Motor neuron (in vitro differentiated cells): ENCODE data around the gene SPATA12. TPM values are rescaled to one million over a fixed set of nuclear protein-coding genes. Genes with fewer than 3 reads are reported as not detected.
"Not testable (repeated sequence)": the region's sequence is repeated elsewhere in the genome, so short reads cannot be mapped to it uniquely, and the experiment has no call there.

ENCODE experiments used
- ATAC-seq, 8 experiments: fragments of 200-7000 bp; cut with Tn5 transposase; replicated peaks in 6 of 8; 2 replicates each; pipeline ENCODE4 v1.8.0; 2021; ENCODE audit warnings: mild to moderate bottlenecking in 8 of 8, moderate library complexity in 8 of 8
- H3K27ac ChIP-seq, 2 donors: fragments of 250-450 bp; sonication (Bioruptor Pico); 2 replicates each; pipeline ENCODE4 v1.9.0; 2021; ENCODE audit warnings: antibody characterized with exemption in 2 of 2, mild to moderate bottlenecking in 2 of 2, moderate library complexity in 1 of 2
- H3K4me1 ChIP-seq, 2 donors: fragments of 250-450 bp; sonication (Bioruptor Pico); replicated peaks in 1 of 2; 2 replicates each; pipeline ENCODE4 v1.6.1; 2021; ENCODE audit warnings: antibody characterized with exemption in 2 of 2, mild to moderate bottlenecking in 2 of 2, moderate library complexity in 1 of 2
- H3K4me3 ChIP-seq, 5 donors: fragments of 250-450 bp; sonication (Bioruptor Pico); 2 replicates each; pipeline ENCODE4 v1.9.0; 2021; ENCODE audit warnings: antibody characterized with exemption in 5 of 5, mild to moderate bottlenecking in 5 of 5, moderate library complexity in 4 of 5
- WGBS, 10 experiments: fragments of 450-650 bp; shearing (Covaris generic); methylation state at CpG; one replicate each; pipeline ENCODE4 v1.0.0; 2022; 5-methylcytosine and 5-hydroxymethylcytosine counted together
- in situ Hi-C, 9 experiments: fragments of 400-800 bp; cut with MboI; loops; one replicate each; pipeline ENCODE4 v1.15.0; 2021; ENCODE audit warnings: low sequenced_read_pairs in 9 of 9, low pct_unique_long_range_greater_than_20kb in 2 of 9; ENCODE audit not compliant: unreplicated experiment in 9 of 9
- total RNA-seq, 8 experiments: library from RNA; unstranded; fragments of 300-600 nt; gene quantifications; 2 replicates each; pipeline versions ENCODE4 v1.2.3 to v1.2.4, GENCODE V29; 2022

Gene SPATA12
- total RNA-seq, 8 experiments from 2014 or later: 0.11 to 1.6 (median 0.53) TPM

DNA sequence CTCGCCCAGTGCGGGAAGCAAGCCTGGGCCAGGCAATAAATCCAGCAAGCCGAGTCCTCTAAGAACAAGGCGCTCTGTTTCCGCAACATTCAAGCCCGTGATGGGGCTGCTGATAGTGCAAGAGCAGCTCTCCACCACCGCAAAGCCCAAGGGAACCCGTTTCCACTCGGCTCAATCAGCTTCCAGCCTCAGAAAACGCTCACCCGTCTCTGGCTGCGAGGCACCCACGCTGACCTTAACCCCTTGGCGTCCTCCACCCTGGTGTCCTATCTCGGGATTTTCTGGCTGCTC lies 17.8 kb downstream of the SPATA12 start:
- 7 to 27% (median 10%) methylated on average over 3 to 12 of the region's 15 CpGs; no CpG with 5 or more reads in 5 of the 10 experiments for WGBS, 10 experiments
- in situ Hi-C loops: no loop called here
- H3K27ac ChIP-seq: no peak overlapping the region
- H3K4me3 ChIP-seq: peak overlapping the region; percentile 40 to 69 (median 55)
- no peaks in the 10 kb centered on the region for H3K4me1 ChIP-seq
- peak in 7 of 8 experiments; percentile 31 to 49 (median 40) for ATAC-seq

GRCh38 chr3:57078635-57079473 lies 18.4 kb downstream of the SPATA12 start:
- H3K4me3 ChIP-seq: peak overlapping the region; percentile 40 to 69 (median 55)
- in situ Hi-C loops: no loop called here
- peak; percentile 62 to 86 (median 81) for ATAC-seq
- 0% methylated on average over 2 to 5 of the region's 91 CpGs; no CpG with 5 or more reads in 7 of the 10 experiments for WGBS, 10 experiments
- peak overlapping the region in 1 of 2 donors; percentile 2 for H3K27ac ChIP-seq
- no peaks in the 10 kb centered on the region for H3K4me1 ChIP-seq

DNA sequence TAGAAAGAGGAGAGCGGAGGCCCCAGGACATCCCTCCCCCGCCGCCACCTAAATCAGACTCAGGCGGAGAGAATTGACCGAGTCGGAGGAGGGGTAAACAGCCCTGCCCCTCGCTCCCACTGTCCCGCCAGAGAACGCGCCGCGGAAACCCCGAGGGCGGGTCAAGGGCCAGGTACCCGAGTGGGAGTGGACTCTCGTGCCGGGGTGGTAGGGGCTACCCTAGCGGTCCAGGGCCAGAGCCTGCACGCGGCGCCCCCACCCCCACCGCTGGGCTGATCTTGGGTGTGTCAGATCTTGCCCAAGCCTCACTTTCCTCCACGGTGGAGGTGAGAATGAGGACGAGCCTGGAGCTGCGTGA lies 19.0 kb downstream of the SPATA12 start:
- Histone ChIP-seq H3K4me3 (peak overlapping the region; percentile 40 to 69 (median 55)), H3K27ac (peak overlapping the region in 1 of 2 donors; percentile 2), H3K4me1 (no peaks in the 10 kb centered on the region)
- WGBS, 10 experiments: 3 to 17% (median 13%) methylated on average over 3 to 6 of the region's 25 CpGs; no CpG with 5 or more reads in 7 of the 10 experiments
- in situ Hi-C loops: no loop called here
- peak in 4 of 8 experiments; percentile 7 to 44 (median 20) for ATAC-seq

- in situ Hi-C loops: loop anchor here in 1 of 9 experiments (10.0 kb wide), 1 partner anchor 75 kb away; no protein-coding TSS in a partner anchor
- WGBS, 10 experiments: 80 to 100% (median 89%) methylated on average over 1 to 4 of the region's 4 CpGs; no CpG with 5 or more reads in 6 of the 10 experiments
- no peak for ATAC-seq
- Histone ChIP-seq H3K27ac (no peak overlapping the region), H3K4me3 (no peak overlapping the region), H3K4me1 (no peaks in the 10 kb centered on the region)
Observed at GRCh38 chr3:57080171-57080570, 19.7 kb downstream of the SPATA12 start.

GRCh38 chr3:57081173-57081572 lies 20.7 kb downstream of the SPATA12 start:
- no peaks in the 10 kb centered on the region for H3K4me1 ChIP-seq
- in situ Hi-C loops: loop anchor here in 1 of 9 experiments (10.0 kb wide), 1 partner anchor 76 kb away; no protein-coding TSS in a partner anchor
- no peak overlapping the region for H3K27ac ChIP-seq
- H3K4me3 ChIP-seq: no peak overlapping the region
- WGBS, 10 experiments: 33 to 92% (median 67%) methylated on average over 1 to 2 of the region's 3 CpGs; no CpG with 5 or more reads in 3 of the 10 experiments
- ATAC-seq: no peak

- no peak for ATAC-seq
- in situ Hi-C loops: loop anchor here in 1 of 9 experiments (10.0 kb wide), 1 partner anchor 78 kb away; no protein-coding TSS in a partner anchor
- WGBS, 10 experiments: 76 to 100% (median 89%) methylated on average over 2 to 6 of the region's 6 CpGs; no CpG with 5 or more reads in 1 of the 10 experiments
Observed at GRCh38 chr3:57082481-57082880, 22.0 kb downstream of the SPATA12 start.

GRCh38 chr3:57083266-57083995 lies 23.0 kb downstream of the SPATA12 start:
- WGBS, 10 experiments: 84 to 100% (median 92%) methylated on average over 1 to 12 of the region's 16 CpGs; no CpG with 5 or more reads in 1 of the 10 experiments
- H3K4me3 ChIP-seq, H3K27ac ChIP-seq, H3K4me1 ChIP-seq, ATAC-seq: not testable (repeated sequence)
- in situ Hi-C loops: loop anchor here in 1 of 9 experiments (10.0 kb wide), 1 partner anchor 79 kb away; no protein-coding TSS in a partner anchor

More at GRCh38 chr3:57082481-57082880, 22.0 kb downstream of the SPATA12 start:
- no peak overlapping the region for H3K4me3 ChIP-seq
- H3K4me1 ChIP-seq: no peaks in the 10 kb centered on the region
- no peak overlapping the region for H3K27ac ChIP-seq

DNA sequence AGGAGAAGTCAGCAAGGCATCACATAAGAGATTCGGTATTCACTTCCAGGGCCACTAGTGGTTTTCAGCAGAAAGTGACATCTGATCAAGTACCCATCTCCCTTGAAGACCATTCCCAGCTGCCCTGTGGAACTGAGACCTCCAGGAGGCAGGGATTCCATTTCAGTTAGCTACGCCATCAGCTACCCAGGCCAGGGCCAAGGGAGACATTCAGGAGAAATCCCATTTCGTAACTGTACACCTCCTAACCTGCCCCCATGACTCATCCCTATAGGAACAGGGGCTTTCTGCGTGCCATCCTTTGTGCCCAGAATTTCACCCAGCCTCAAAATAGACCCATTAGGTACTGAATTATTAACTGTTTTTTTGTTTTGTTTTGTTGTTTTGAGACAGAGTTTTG lies 24.7 kb downstream of the SPATA12 start:
- no peak overlapping the region for H3K27ac ChIP-seq
- in situ Hi-C loops: loop anchor here in 1 of 9 experiments (10.0 kb wide), 1 partner anchor 80 kb away; no protein-coding TSS in a partner anchor
- H3K4me1 ChIP-seq: no peaks in the 10 kb centered on the region
- 80 to 100% (median 100%) methylated on average over 1 to 4 of the region's 4 CpGs; no CpG with 5 or more reads in 3 of the 10 experiments for WGBS, 10 experiments
- H3K4me3 ChIP-seq: no peak overlapping the region
- ATAC-seq: no peak

DNA sequence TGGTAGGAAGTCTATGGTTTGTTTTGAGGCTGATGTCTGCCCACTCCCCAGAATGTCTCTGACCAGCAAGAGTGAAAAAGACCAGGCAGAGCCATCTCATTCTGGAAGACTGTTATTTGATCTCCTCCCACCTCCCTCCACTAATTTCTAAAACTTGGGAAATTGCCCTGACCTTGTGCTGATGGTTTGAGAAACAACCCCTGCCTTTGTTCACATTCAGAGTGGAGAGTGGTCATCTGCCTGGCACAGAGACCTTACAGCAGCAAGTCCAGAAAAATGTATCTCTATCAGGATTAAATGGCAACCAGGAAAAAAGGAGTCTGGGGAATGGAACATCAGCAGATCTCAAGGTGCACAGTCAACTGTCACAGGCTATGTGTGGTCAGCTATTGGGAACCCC lies 25.7 kb downstream of the SPATA12 start:
- in situ Hi-C loops: loop anchor here in 1 of 9 experiments (10.0 kb wide), 1 partner anchor 81 kb away; no protein-coding TSS in a partner anchor
- H3K27ac ChIP-seq: no peak overlapping the region

GRCh38 chr3:57087361-57088092 lies 27.1 kb downstream of the SPATA12 start:
- in situ Hi-C loops: loop anchor here in 1 of 9 experiments (10.0 kb wide), 1 partner anchor 83 kb away; no protein-coding TSS in a partner anchor
- 80 to 100% (median 96%) methylated on average over 1 of the region's 1 CpG; no CpG with 5 or more reads in 6 of the 10 experiments for WGBS, 10 experiments
- no peak for ATAC-seq
- Histone ChIP-seq H3K27ac (no peak overlapping the region), H3K4me1 (no peaks in the 10 kb centered on the region), H3K4me3 (no peak overlapping the region)

More for the DNA sequence above, 25.7 kb downstream of the SPATA12 start:
- Histone ChIP-seq H3K4me1 (no peaks in the 10 kb centered on the region), H3K4me3 (no peak overlapping the region)
- no peak for ATAC-seq

DNA sequence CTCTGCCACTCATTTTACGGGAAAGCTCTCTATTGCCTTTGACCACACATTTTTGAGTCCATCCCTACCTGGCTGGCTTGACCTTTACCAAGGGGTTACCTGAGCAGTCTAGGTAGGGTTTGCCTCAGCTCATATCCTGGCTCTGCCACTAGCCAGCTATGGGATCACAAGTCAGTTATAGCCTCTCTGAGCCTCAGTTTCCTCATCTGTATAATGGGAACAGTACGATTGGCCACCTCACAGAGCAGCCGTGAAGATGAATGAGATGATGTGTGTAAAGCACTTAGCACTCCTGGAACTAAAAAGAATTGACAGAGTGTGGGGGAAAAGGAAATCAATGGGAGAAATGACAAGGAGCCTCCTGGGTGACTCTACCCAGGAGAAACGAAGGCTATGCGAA lies 28.0 kb downstream of the SPATA12 start:
- WGBS, 10 experiments: 40 to 100% (median 90%) methylated on average over 1 to 5 of the region's 5 CpGs; no CpG with 5 or more reads in 2 of the 10 experiments
- ATAC-seq: no peak
- Histone ChIP-seq H3K27ac (no peak overlapping the region), H3K4me1 (no peaks in the 10 kb centered on the region), H3K4me3 (no peak overlapping the region)
- in situ Hi-C loops: loop anchor here in 1 of 9 experiments (10.0 kb wide), 1 partner anchor 84 kb away; no protein-coding TSS in a partner anchor

DNA sequence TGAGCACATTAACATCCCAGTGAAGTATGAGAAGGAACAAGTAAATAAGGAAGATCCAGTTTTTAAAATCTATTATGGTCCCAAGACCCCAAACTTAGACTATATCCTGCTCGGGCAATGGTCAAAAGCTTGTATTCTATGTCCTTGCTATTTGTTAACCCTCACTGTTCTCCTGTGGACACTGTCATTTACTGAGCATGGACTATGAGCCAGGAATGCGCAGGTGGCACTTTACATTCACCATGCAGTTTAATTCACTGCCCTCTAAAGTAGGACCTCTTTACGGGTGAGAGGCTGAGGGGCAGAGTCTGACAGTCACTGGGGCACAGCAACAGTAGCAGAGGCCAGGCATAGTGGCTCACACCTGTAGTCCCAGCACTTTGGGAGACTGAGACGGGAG lies 28.6 kb downstream of the SPATA12 start:
- WGBS, 10 experiments: 65 to 100% (median 91%) methylated on average over 1 to 4 of the region's 4 CpGs; no CpG with 5 or more reads in 4 of the 10 experiments
- H3K4me1 ChIP-seq: no peaks in the 10 kb centered on the region
- ATAC-seq: no peak
- H3K27ac ChIP-seq: no peak overlapping the region
- in situ Hi-C loops: loop anchor here in 1 of 9 experiments (10.0 kb wide), 1 partner anchor 84 kb away; no protein-coding TSS in a partner anchor
- no peak overlapping the region for H3K4me3 ChIP-seq
